ENCODE data around the gene ADGRG1. TPM values are rescaled to one million over a fixed set of nuclear protein-coding genes. Genes with fewer than 3 reads are reported as not detected.

The ADGRG1 gene
- total and polyA plus RNA-seq, 2 experiments from 2014 or later, result 45.9 to 58.0 TPM

GRCh38 chr16:57666353-57667047, 38.1 kb downstream of the ADGRG1 start:
- no peaks in the 10 kb centered on the region for H3K36me3 ChIP-seq (replicated peaks; ENCODE audit: insufficient read depth, low read depth)
- no peak overlapping the region for H3K4me3 ChIP-seq
- no peaks in the 10 kb centered on the region for H3K9me3 ChIP-seq (ENCODE audit: low read depth)
- H3K9me2 ChIP-seq (replicated peaks; ENCODE audit: insufficient read depth), result no peaks in the 10 kb centered on the region
- H3K79me2 ChIP-seq, result no peaks in the 10 kb centered on the region
- H2AFZ ChIP-seq, result no peak overlapping the region
- no peak overlapping the region for H3K27ac ChIP-seq
- no peaks in the 10 kb centered on the region for H3K27me3 ChIP-seq
- TF ChIP-seq EZH2 (IDR thresholded peaks at IDR 0.05; ENCODE audit: borderline replicate concordance) (no peak), EZH2phosphoT487 (IDR thresholded peaks at IDR 0.05; ENCODE audit: low read depth, severe bottlenecking, unreplicated experiment) (no peak)
- TF ChIP-seq, protein P1, sequence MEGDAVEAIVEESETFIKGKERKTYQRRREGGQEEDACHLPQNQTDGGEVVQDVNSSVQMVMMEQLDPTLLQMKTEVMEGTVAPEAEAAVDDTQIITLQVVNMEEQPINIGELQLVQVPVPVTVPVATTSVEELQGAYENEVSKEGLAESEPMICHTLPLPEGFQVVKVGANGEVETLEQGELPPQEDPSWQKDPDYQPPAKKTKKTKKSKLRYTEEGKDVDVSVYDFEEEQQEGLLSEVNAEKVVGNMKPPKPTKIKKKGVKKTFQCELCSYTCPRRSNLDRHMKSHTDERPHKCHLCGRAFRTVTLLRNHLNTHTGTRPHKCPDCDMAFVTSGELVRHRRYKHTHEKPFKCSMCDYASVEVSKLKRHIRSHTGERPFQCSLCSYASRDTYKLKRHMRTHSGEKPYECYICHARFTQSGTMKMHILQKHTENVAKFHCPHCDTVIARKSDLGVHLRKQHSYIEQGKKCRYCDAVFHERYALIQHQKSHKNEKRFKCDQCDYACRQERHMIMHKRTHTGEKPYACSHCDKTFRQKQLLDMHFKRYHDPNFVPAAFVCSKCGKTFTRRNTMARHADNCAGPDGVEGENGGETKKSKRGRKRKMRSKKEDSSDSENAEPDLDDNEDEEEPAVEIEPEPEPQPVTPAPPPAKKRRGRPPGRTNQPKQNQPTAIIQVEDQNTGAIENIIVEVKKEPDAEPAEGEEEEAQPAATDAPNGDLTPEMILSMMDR (IDR thresholded peaks at IDR 0.05; ENCODE audit: poor library complexity), result no peak
- no peak overlapping the region for H3K4me2 ChIP-seq
- no peaks in the 10 kb centered on the region for H4K20me1 ChIP-seq (ENCODE audit: insufficient read depth, poor library complexity, severe bottlenecking)
- no peaks in the 10 kb centered on the region for H3K4me1 ChIP-seq (ENCODE audit: insufficient read depth)
- no peak for DNase-seq (ENCODE audit: low spot score)
- whole genome bisulfite sequencing (ENCODE audit: low lambda C conversion rate, missing lambda C conversion rate), result 87% methylated on average over 11 of the region's 11 CpGs

- Histone ChIP-seq H3K9me3 (ENCODE audit: low read depth) (no peaks in the 10 kb centered on the region), H3K27ac (no peak overlapping the region), H3K9me2 (replicated peaks; ENCODE audit: insufficient read depth) (no peaks in the 10 kb centered on the region), H3K4me1 (ENCODE audit: insufficient read depth) (no peaks in the 10 kb centered on the region), H4K20me1 (ENCODE audit: insufficient read depth, poor library complexity, severe bottlenecking) (no peaks in the 10 kb centered on the region), H2AFZ (no peak overlapping the region), H3K27me3 (no peaks in the 10 kb centered on the region), H3K4me2 (no peak overlapping the region), H3K4me3 (no peak overlapping the region), H3K36me3 (replicated peaks; ENCODE audit: insufficient read depth, low read depth) (no peaks in the 10 kb centered on the region), H3K79me2 (no peaks in the 10 kb centered on the region)
- TF ChIP-seq, protein P1 (IDR thresholded peaks at IDR 0.05; ENCODE audit: poor library complexity), result no peak
- WGBS (ENCODE audit: low lambda C conversion rate, missing lambda C conversion rate), result 88% methylated on average over 5 of the region's 5 CpGs
- DNase-seq (ENCODE audit: low spot score), result no peak
Measured at GRCh38 chr16:57667048-57667525, 38.7 kb downstream of the ADGRG1 start.

DNA sequence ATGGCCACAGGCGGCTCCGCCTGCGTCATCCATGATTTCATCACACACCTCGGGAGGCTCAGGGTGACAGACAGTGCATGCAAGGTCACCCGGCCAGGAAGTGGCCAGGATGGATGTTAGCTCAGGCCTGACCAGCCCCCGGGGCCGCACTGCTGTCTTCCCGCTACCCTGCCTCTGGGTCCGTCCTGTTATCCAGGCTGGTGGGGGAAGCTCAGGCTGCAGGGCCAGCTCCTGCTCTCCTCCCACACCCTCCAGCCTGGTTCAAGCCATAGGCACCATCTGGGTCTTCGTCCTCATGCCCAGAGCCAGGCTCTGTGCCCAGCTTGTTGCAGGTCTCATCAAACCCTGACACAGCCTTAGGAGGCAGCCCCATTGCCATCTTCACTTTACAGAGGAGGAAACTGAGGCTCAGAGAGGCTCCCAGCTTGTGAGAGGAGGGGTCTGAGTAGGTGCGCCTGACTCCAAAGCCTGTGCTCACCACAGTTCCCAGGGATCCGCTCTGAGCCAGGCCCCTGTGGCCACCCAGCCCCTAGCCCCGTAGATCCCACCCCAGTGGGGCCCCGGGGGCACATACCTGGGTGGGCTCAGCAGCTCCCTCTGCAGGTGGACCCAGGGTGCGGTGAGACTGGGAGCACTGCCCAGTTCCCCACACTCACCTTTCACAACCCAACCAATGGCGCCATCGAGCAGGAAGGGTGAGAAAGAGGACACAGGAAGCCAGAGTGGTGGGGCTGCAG, 39.3 kb downstream of the ADGRG1 start:
- H3K4me1 ChIP-seq (ENCODE audit: insufficient read depth), result no peaks in the 10 kb centered on the region
- H3K36me3 ChIP-seq (replicated peaks; ENCODE audit: insufficient read depth, low read depth), result no peaks in the 10 kb centered on the region
- no peaks in the 10 kb centered on the region for H3K9me3 ChIP-seq (ENCODE audit: low read depth)
- no peak overlapping the region for H3K27ac ChIP-seq
- H3K4me2 ChIP-seq, result no peak overlapping the region
- no peak overlapping the region for H3K4me3 ChIP-seq
- no peaks in the 10 kb centered on the region for H3K27me3 ChIP-seq
- WGBS (ENCODE audit: low lambda C conversion rate, missing lambda C conversion rate), result 82% methylated on average over 14 of the region's 17 CpGs
- DNase-seq (ENCODE audit: low spot score), result no peak
- H2AFZ ChIP-seq, result no peak overlapping the region
- no peaks in the 10 kb centered on the region for H4K20me1 ChIP-seq (ENCODE audit: insufficient read depth, poor library complexity, severe bottlenecking)
- H3K9me2 ChIP-seq (replicated peaks; ENCODE audit: insufficient read depth), result no peaks in the 10 kb centered on the region
- no peaks in the 10 kb centered on the region for H3K79me2 ChIP-seq
- no peak for TF ChIP-seq EZH2 (IDR thresholded peaks at IDR 0.05; ENCODE audit: borderline replicate concordance)
- TF ChIP-seq, protein P1 (IDR thresholded peaks at IDR 0.05; ENCODE audit: poor library complexity), result peak; percentile 10
